ENCODE measurements around the gene CTNNA3. TPM values are rescaled to one million over a fixed set of nuclear protein-coding genes. Genes with fewer than 3 reads are reported as not detected.

The CTNNA3 gene
- total and polyA plus RNA-seq, 3 donors from 2014 or later = 17.8 to 19.4 (median 18.3) TPM

GRCh38 chr10:66180581-66181318 lies 1515.2 kb downstream of the CTNNA3 start:
- Histone ChIP-seq H3K9me3 (no peaks in the 10 kb centered on the region), H3K27me3 (no peaks in the 10 kb centered on the region), H3K27ac (no peak overlapping the region), H3K4me3 (peak overlapping the region in 1 of 2 donors; percentile 38), H3K4me1 (no peaks in the 10 kb centered on the region), H3K36me3 (ENCODE audit: low read depth, missing control alignments) (no peaks in the 10 kb centered on the region)
- peak; percentile 27 for DNase-seq
- 14 to 24% methylated on average over 5 of the region's 5 CpGs for WGBS, 2 donors
- TF ChIP-seq, protein P1, sequence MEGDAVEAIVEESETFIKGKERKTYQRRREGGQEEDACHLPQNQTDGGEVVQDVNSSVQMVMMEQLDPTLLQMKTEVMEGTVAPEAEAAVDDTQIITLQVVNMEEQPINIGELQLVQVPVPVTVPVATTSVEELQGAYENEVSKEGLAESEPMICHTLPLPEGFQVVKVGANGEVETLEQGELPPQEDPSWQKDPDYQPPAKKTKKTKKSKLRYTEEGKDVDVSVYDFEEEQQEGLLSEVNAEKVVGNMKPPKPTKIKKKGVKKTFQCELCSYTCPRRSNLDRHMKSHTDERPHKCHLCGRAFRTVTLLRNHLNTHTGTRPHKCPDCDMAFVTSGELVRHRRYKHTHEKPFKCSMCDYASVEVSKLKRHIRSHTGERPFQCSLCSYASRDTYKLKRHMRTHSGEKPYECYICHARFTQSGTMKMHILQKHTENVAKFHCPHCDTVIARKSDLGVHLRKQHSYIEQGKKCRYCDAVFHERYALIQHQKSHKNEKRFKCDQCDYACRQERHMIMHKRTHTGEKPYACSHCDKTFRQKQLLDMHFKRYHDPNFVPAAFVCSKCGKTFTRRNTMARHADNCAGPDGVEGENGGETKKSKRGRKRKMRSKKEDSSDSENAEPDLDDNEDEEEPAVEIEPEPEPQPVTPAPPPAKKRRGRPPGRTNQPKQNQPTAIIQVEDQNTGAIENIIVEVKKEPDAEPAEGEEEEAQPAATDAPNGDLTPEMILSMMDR (IDR thresholded peaks at IDR 0.05) = peak; percentile 69 to 85 (median 75)
- TF ChIP-seq POLR2A (IDR thresholded peaks at IDR 0.05) = no peak
- intact Hi-C loops (cut with DNase I; ENCODE audit: low total_unique reads) = no loop called here

- no peaks in the 10 kb centered on the region for H3K36me3 ChIP-seq (ENCODE audit: low read depth, missing control alignments)
- TF ChIP-seq, protein P1 (IDR thresholded peaks at IDR 0.05) = no peak
- TF ChIP-seq POLR2A (IDR thresholded peaks at IDR 0.05) = no peak
- DNase-seq = no peak
- no peaks in the 10 kb centered on the region for H3K9me3 ChIP-seq
- no peaks in the 10 kb centered on the region for H3K27me3 ChIP-seq
- intact Hi-C loops (cut with DNase I; ENCODE audit: low total_unique reads) = no loop called here
- WGBS, 2 donors = 27 to 57% methylated on average over 3 of the region's 3 CpGs
- H3K4me1 ChIP-seq = no peaks in the 10 kb centered on the region
- no peak overlapping the region for H3K4me3 ChIP-seq
- H3K27ac ChIP-seq = no peak overlapping the region
Measured at GRCh38 chr10:66180021-66180420, 1516.0 kb downstream of the CTNNA3 start.

DNA sequence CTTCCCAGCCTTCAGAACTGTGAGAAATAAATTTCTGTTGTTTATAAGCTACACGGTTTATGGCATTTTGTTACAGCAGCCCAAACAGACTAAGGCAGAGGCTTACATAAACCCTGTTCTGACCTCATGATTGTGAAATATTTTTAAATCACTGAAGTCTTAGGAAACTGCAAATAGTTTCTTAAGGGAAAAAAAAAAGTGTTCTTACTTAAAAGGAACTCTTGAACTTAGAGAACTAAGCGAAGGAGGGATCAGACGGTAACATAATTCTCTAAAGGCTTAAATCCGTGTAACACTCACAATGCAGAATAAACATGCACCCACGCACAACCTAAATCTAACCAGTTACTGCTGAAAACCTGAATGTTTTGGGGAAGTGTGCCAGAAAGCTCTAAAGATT lies 1519.2 kb downstream of the CTNNA3 start:
- no peak for DNase-seq
- no peaks in the 10 kb centered on the region for H3K27me3 ChIP-seq
- H3K4me3 ChIP-seq = no peak overlapping the region
- H3K9me3 ChIP-seq = no peaks in the 10 kb centered on the region
- H3K4me1 ChIP-seq = no peaks in the 10 kb centered on the region
- intact Hi-C loops (cut with DNase I; ENCODE audit: low total_unique reads) = no loop called here
- no peaks in the 10 kb centered on the region for H3K36me3 ChIP-seq (ENCODE audit: low read depth, missing control alignments)
- TF ChIP-seq, protein P1 (IDR thresholded peaks at IDR 0.05) = no peak
- TF ChIP-seq POLR2A (IDR thresholded peaks at IDR 0.05) = no peak
- H3K27ac ChIP-seq = no peak overlapping the region
- 72 to 74% methylated on average over 5 of the region's 5 CpGs for WGBS, 2 donors

DNA sequence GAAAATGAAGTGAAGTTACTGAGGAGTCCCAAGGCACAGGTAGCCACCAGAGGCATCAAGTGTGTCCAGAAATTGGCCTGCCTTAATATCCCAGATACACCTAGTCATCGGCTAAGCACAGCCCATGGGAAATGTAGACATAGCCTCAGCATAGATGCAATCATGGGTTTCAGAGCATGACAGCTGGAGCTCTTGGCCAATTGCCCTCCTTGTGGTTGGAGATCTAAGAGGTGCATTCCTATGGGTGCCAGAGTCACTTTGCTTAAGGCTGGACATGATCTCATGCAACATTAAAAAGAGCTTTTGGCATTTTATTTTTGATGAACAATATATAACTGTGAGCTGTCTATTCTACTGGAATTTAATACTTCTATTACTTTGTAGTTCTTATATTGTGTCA lies 1528.2 kb downstream of the CTNNA3 start:
- no peak for DNase-seq
- H3K36me3 ChIP-seq (ENCODE audit: low read depth, missing control alignments) = no peaks in the 10 kb centered on the region
- no peak overlapping the region for H3K27ac ChIP-seq
- H3K4me3 ChIP-seq = no peak overlapping the region
- TF ChIP-seq, protein P1 (IDR thresholded peaks at IDR 0.05) = no peak
- TF ChIP-seq POLR2A (IDR thresholded peaks at IDR 0.05) = no peak
- no peaks in the 10 kb centered on the region for H3K4me1 ChIP-seq
- intact Hi-C loops (cut with DNase I; ENCODE audit: low total_unique reads) = no loop called here
- 83 to 100% methylated on average over 1 of the region's 1 CpG for WGBS, 2 donors
- no peaks in the 10 kb centered on the region for H3K27me3 ChIP-seq
- H3K9me3 ChIP-seq = no peaks in the 10 kb centered on the region

Data from testis (tissue), 3 donors.